ENCODE measurements around the gene TM9SF1. TPM values are rescaled to one million over a fixed set of nuclear protein-coding genes. Genes with fewer than 3 reads are reported as not detected.
A peak's percentile ranks its signal among the peaks of the same experiment; 100 is the strongest.

Gene TM9SF1
- total and polyA plus RNA-seq, 2 of the 4 experiments (the other 2 are of a cell fraction), result 40.4 to 65.6 TPM

DNA sequence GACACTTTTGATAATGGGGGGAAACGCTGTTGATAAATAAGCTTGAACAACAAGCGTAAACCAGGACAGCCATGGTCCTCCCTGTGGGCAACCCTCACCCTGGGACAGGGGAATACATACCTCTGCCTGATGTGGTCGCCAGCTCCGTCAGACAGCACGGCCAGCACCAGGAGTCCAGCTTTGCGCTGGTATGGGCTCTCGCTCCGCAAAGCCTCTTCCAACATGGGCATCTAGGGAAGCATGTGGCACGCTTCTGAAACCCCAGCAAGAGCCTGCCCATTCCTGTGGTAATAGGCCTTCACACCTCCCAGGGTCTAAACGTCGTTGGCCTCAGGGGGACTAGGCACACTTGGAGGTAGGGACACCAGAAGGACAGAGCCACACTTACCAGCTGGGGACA, 9.5 kb downstream of the TM9SF1 start:
- H4K8ac ChIP-seq (ENCODE audit: low read depth in 2 of 2, low read length in 2 of 2), result no peak overlapping the region
- no peak overlapping the region for H3K56ac ChIP-seq (ENCODE audit: extremely low read depth, insufficient read depth, low read length)
- peak overlapping the region; percentile 59 for H2AK9ac ChIP-seq (replicated peaks; ENCODE audit: low read depth, low read length, poor library complexity)
- no peak overlapping the region for H2BK120ac ChIP-seq (ENCODE audit: low read depth, low read length)
- H4K5ac ChIP-seq (ENCODE audit: low read depth, low read length), result no peak overlapping the region
- ChIA-PET CTCF (no interaction called here), POLR2A (ENCODE audit: unreplicated experiment) (interaction anchor here (1.0 kb wide), 1 partner anchor 10 kb away, joined by 3 read pairs; the partner anchor contains the start of gene TM9SF1)
- in situ Hi-C loops (cut with MboI; ENCODE audit: low sequenced_read_pairs) (no loop called here), intact Hi-C loops (cut with micrococcal nuclease) (no loop called here), dilution Hi-C loops (cut with HindIII; ENCODE audit: low sequenced_read_pairs, unreplicated experiment) (no loop called here)
- H3K4me1 ChIP-seq (ENCODE audit: control insufficient read depth, insufficient read depth, low read length), result peaks cover 4% of the 10 kb centered on the region
- no peak overlapping the region for H3K23ac ChIP-seq (ENCODE audit: low read depth, low read length)
- DNase-seq (no peak), ATAC-seq (ENCODE audit: low read depth) (no peak)
- no peak overlapping the region for H2BK15ac ChIP-seq (ENCODE audit: low read depth, low read length)
- H3K9me3 ChIP-seq (ENCODE audit: control insufficient read depth, insufficient read depth, low read length), result no peaks in the 10 kb centered on the region
- H3K4me3 ChIP-seq (ENCODE audit: insufficient read depth, low read depth, low read length), result no peak overlapping the region
- H3K9ac ChIP-seq (ENCODE audit: low read depth, low read length), result no peak overlapping the region
- no peak overlapping the region for H2AFZ ChIP-seq (replicated peaks; ENCODE audit: low read length, poor library complexity)
- H2BK20ac ChIP-seq (ENCODE audit: low read depth, low read length), result no peak overlapping the region
- H3K4ac ChIP-seq (ENCODE audit: low read depth, low read length), result no peak overlapping the region
- no peak overlapping the region for H3K14ac ChIP-seq (replicated peaks; ENCODE audit: low read depth, low read length)
- H3K79me1 ChIP-seq (ENCODE audit: low read depth in 1 of 2, low read length in 2 of 2), result peaks cover 17 to 49% of the 10 kb centered on the region in 2 experiments
- H4K20me1 ChIP-seq (ENCODE audit: insufficient read depth, low read length), result no peaks in the 10 kb centered on the region
- peaks cover 61% of the 10 kb centered on the region for H3K36me3 ChIP-seq (ENCODE audit: control insufficient read depth, insufficient read depth, low read length)
- no peak overlapping the region for H3K27ac ChIP-seq (ENCODE audit: insufficient read depth, low read length)
- BruUV-seq (replicated peaks), result no TSS peak
- H3K18ac ChIP-seq (ENCODE audit: low read depth, low read length), result no peak overlapping the region
- no peak overlapping the region for H4K91ac ChIP-seq (ENCODE audit: insufficient read depth, low read depth, low read length)
- no peak overlapping the region for H2AK5ac ChIP-seq (ENCODE audit: low read depth, low read length)
- WGBS, 2 experiments (ENCODE audit: extremely low coverage in 2 of 2, insufficient read length in 1 of 2), result 40% methylated on average over 1 of the region's 11 CpGs; no CpG with 5 or more reads in 1 of the 2 experiments
- H2BK5ac ChIP-seq (ENCODE audit: low read depth, low read length, poor library complexity, severe bottlenecking), result no peak overlapping the region
- H3K27me3 ChIP-seq (ENCODE audit: control insufficient read depth, insufficient read depth, low read length), result no peaks in the 10 kb centered on the region
- TF ChIP-seq, protein P1, sequence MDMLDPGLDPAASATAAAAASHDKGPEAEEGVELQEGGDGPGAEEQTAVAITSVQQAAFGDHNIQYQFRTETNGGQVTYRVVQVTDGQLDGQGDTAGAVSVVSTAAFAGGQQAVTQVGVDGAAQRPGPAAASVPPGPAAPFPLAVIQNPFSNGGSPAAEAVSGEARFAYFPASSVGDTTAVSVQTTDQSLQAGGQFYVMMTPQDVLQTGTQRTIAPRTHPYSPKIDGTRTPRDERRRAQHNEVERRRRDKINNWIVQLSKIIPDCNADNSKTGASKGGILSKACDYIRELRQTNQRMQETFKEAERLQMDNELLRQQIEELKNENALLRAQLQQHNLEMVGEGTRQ (IDR thresholded peaks at IDR 0.05; ENCODE audit: low read depth, low read length), result no peak
- TF ChIP-seq MAFK (IDR thresholded peaks at IDR 0.05; ENCODE audit: low read depth, low read length) (no peak), CEBPB (IDR thresholded peaks at IDR 0.05; ENCODE audit: low read depth, low read length) (no peak), BHLHE40 (IDR thresholded peaks at IDR 0.05; ENCODE audit: low read depth, low read length) (no peak), NFE2L2 (IDR thresholded peaks at IDR 0.05; ENCODE audit: low read depth, low read length) (no peak)
- H3K4me2 ChIP-seq (ENCODE audit: low read depth, low read length), result no peak overlapping the region
- H3K9me1 ChIP-seq (ENCODE audit: insufficient read depth, low read length), result peaks cover 18% of the 10 kb centered on the region
